ENCODE results near the gene GNLY.

GNLY gene

GRCh38 chr2:85649201-85650190 is 44.7 kb upstream of the GNLY start:
- intact Hi-C loops (cut with DNase I; ENCODE audit: low total_unique reads) = loop anchor here (10.0 kb wide), 1 partner anchor 165 kb away; no protein-coding TSS in a partner anchor
- H3K27ac ChIP-seq = peak overlapping the region; percentile 36 to 46
- DNase-seq = no peak
- H3K4me3 ChIP-seq = no peak overlapping the region
- H3K27me3 ChIP-seq = no peaks in the 10 kb centered on the region
- TF ChIP-seq, protein P1, sequence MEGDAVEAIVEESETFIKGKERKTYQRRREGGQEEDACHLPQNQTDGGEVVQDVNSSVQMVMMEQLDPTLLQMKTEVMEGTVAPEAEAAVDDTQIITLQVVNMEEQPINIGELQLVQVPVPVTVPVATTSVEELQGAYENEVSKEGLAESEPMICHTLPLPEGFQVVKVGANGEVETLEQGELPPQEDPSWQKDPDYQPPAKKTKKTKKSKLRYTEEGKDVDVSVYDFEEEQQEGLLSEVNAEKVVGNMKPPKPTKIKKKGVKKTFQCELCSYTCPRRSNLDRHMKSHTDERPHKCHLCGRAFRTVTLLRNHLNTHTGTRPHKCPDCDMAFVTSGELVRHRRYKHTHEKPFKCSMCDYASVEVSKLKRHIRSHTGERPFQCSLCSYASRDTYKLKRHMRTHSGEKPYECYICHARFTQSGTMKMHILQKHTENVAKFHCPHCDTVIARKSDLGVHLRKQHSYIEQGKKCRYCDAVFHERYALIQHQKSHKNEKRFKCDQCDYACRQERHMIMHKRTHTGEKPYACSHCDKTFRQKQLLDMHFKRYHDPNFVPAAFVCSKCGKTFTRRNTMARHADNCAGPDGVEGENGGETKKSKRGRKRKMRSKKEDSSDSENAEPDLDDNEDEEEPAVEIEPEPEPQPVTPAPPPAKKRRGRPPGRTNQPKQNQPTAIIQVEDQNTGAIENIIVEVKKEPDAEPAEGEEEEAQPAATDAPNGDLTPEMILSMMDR (IDR thresholded peaks at IDR 0.05) = no peak
- H3K9me3 ChIP-seq = no peaks in the 10 kb centered on the region
- peaks cover 0 to 24% (median 3%) of the 10 kb centered on the region in 4 donors for H3K4me1 ChIP-seq
- peaks cover 53 to 94% (median 85%) of the 10 kb centered on the region in 3 donors for H3K36me3 ChIP-seq

- Histone ChIP-seq H3K27me3 (no peaks in the 10 kb centered on the region), H3K4me3 (no peak overlapping the region), H3K9me3 (no peaks in the 10 kb centered on the region), H3K4me1 (peaks cover 0 to 24% (median 3%) of the 10 kb centered on the region in 4 donors), H3K27ac (peak overlapping the region in 1 of 2 donors; percentile 46), H3K36me3 (peaks cover 43 to 84% (median 75%) of the 10 kb centered on the region in 3 donors)
- intact Hi-C loops (cut with DNase I; ENCODE audit: low total_unique reads) = no loop called here
- TF ChIP-seq, protein P1 (IDR thresholded peaks at IDR 0.05) = no peak
- DNase-seq = no peak
Measured at GRCh38 chr2:85650456-85650855, 43.7 kb upstream of the GNLY start.

DNA sequence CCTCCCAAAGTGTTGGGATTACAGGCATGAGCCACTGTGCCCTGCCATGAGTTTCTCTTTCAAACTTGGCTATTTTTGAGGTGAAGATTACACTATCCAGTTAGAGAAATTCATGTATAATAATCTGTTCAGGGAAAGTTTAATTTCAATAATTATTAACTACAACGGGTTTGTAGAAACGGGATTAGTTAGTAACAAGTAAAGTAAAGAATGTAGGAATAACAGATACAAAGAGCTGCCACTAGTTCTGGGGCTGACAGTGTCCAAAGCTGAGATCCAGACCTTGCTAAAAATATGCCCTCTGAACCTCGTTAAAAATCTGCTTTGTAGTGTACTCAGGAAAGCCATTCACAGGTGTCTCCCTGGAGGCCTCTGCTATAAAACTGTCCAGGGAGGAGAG is 43.1 kb upstream of the GNLY start:
- DNase-seq = no peak
- H3K4me1 ChIP-seq = peaks cover 0 to 24% (median 3%) of the 10 kb centered on the region in 4 donors
- no peak overlapping the region for H3K4me3 ChIP-seq
- H3K36me3 ChIP-seq = peaks cover 37 to 82% (median 69%) of the 10 kb centered on the region in 3 donors
- intact Hi-C loops (cut with DNase I; ENCODE audit: low total_unique reads) = no loop called here
- no peaks in the 10 kb centered on the region for H3K9me3 ChIP-seq
- H3K27ac ChIP-seq = no peak overlapping the region
- H3K27me3 ChIP-seq = no peaks in the 10 kb centered on the region
- TF ChIP-seq, protein P1 (IDR thresholded peaks at IDR 0.05) = no peak

- Histone ChIP-seq H3K36me3 (peaks cover 34 to 82% (median 59%) of the 10 kb centered on the region in 3 donors), H3K27ac (no peak overlapping the region), H3K4me1 (peaks cover 0 to 24% (median 3%) of the 10 kb centered on the region in 4 donors), H3K4me3 (no peak overlapping the region), H3K9me3 (no peaks in the 10 kb centered on the region), H3K27me3 (no peaks in the 10 kb centered on the region)
- TF ChIP-seq, protein P1 (IDR thresholded peaks at IDR 0.05) = no peak
- no peak for DNase-seq
- intact Hi-C loops (cut with DNase I; ENCODE audit: low total_unique reads) = no loop called here
Measured at GRCh38 chr2:85652056-85652455, 42.1 kb upstream of the GNLY start.

GRCh38 chr2:85653996-85654395 is 40.2 kb upstream of the GNLY start:
- Histone ChIP-seq H3K27ac (no peak overlapping the region), H3K9me3 (no peaks in the 10 kb centered on the region), H3K4me1 (peaks cover 0 to 16% (median 3%) of the 10 kb centered on the region in 4 donors), H3K4me3 (no peak overlapping the region), H3K36me3 (peaks cover 20 to 79% (median 51%) of the 10 kb centered on the region in 3 donors), H3K27me3 (no peaks in the 10 kb centered on the region)
- intact Hi-C loops (cut with DNase I; ENCODE audit: low total_unique reads) = no loop called here
- TF ChIP-seq, protein P1 (IDR thresholded peaks at IDR 0.05) = no peak
- DNase-seq = no peak
